ENCODE measurements around the gene SLU7. TPM values are rescaled to one million over a fixed set of nuclear protein-coding genes. Genes with fewer than 3 reads are reported as not detected.
A peak's percentile ranks its signal among the peaks of the same experiment; 100 is the strongest.

The SLU7 gene
- total RNA-seq, 1 donor from 2014 or later: 26.2 TPM

- no peak for DNase-seq (ENCODE audit: low spot score)
Observed at GRCh38 chr5:160419458-160420330, 813 bp upstream of the SLU7 start.

- peak; percentile 98 for DNase-seq (ENCODE audit: low spot score)
Observed at GRCh38 chr5:160399402-160400353, 19.2 kb downstream of the SLU7 start, which contains the start of gene FAM200C. Gene FAM200C, minus strand, starts transcription at chr5:160400054. Its CDS starts 4,564 bp downstream, at chr5:160395490.

GRCh38 chr5:160398806-160399205 lies 20.1 kb downstream of the SLU7 start:
- DNase-seq (ENCODE audit: low spot score): no peak

GRCh38 chr5:160397492-160397891 lies 21.4 kb downstream of the SLU7 start:
- no peak for DNase-seq (ENCODE audit: low spot score)

- DNase-seq (ENCODE audit: low spot score): no peak
Observed at GRCh38 chr5:160395111-160395510, 23.8 kb downstream of the SLU7 start.

GRCh38 chr5:160390787-160391696 lies 27.8 kb downstream of the SLU7 start:
- no peak for DNase-seq (ENCODE audit: low spot score)

- DNase-seq (ENCODE audit: low spot score): no peak
Observed at GRCh38 chr5:160387445-160387844, 31.4 kb downstream of the SLU7 start.

- no peak for DNase-seq (ENCODE audit: low spot score)
Observed at GRCh38 chr5:160385496-160385895, 33.4 kb downstream of the SLU7 start.

- DNase-seq (ENCODE audit: low spot score): no peak
Observed at GRCh38 chr5:160384681-160385080, 34.2 kb downstream of the SLU7 start.

GRCh38 chr5:160382346-160382745 lies 36.5 kb downstream of the SLU7 start:
- no peak for DNase-seq (ENCODE audit: low spot score)

- DNase-seq (ENCODE audit: low spot score): no peak
Observed at GRCh38 chr5:160380041-160380440, 38.8 kb downstream of the SLU7 start.

- no peak for DNase-seq (ENCODE audit: low spot score)
Observed at GRCh38 chr5:160379511-160379910, 39.4 kb downstream of the SLU7 start.

- no peak for DNase-seq (ENCODE audit: low spot score)
Observed at GRCh38 chr5:160378330-160378729, 40.6 kb downstream of the SLU7 start.

GRCh38 chr5:160377651-160378050 lies 41.2 kb downstream of the SLU7 start:
- no peak for DNase-seq (ENCODE audit: low spot score)

GRCh38 chr5:160376416-160376815 lies 42.5 kb downstream of the SLU7 start:
- no peak for DNase-seq (ENCODE audit: low spot score)

GRCh38 chr5:160375701-160376100 lies 43.2 kb downstream of the SLU7 start:
- no peak for DNase-seq (ENCODE audit: low spot score)

- DNase-seq (ENCODE audit: low spot score): no peak
Observed at GRCh38 chr5:160375166-160375565, 43.7 kb downstream of the SLU7 start.

- DNase-seq (ENCODE audit: low spot score): no peak
Observed at GRCh38 chr5:160371294-160371693, 47.6 kb downstream of the SLU7 start.

- no peak for DNase-seq (ENCODE audit: low spot score)
Observed at GRCh38 chr5:160370713-160371034, 48.2 kb downstream of the SLU7 start.

GRCh38 chr5:160369990-160370712 lies 48.7 kb downstream of the SLU7 start, which contains the start of gene C1QTNF2:
Gene C1QTNF2, minus strand, starts transcription at chr5:160370626. Its CDS starts 15,615 bp downstream, at chr5:160355011.
- DNase-seq (ENCODE audit: low spot score): peak; percentile 87

- peak; percentile 94 for DNase-seq (ENCODE audit: low spot score)
Observed at GRCh38 chr5:160367885-160368284, 51.0 kb downstream of the SLU7 start.

All from umbilical cord (tissue), 2 donors.